ENCODE measurements around the gene KCNH5.

The KCNH5 gene

DNA sequence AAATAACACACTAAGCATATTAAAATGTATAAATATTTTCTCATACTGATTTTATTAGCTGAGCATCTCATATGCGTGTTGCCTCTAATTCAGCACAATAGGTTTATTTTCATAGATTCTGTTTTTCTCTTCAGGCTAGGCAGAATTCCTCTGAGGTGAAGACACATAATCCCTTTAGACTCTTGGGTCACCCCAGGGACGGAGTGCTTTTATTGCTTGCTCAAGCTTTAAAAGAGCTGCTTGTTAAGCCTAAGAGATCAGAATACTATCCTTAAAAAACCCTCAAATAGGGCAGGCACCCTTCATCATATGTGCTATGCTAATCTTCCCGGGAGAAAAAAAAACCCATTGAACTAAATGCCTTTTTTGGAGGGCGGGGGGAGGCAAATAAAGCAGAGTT, 390.1 kb downstream of the KCNH5 start:
- no peak overlapping the region for H3K4me3 ChIP-seq (replicated peaks in 1 of 2; ENCODE audit: low read depth in 2 of 2, low read length in 2 of 2)
- TF ChIP-seq, protein P1, sequence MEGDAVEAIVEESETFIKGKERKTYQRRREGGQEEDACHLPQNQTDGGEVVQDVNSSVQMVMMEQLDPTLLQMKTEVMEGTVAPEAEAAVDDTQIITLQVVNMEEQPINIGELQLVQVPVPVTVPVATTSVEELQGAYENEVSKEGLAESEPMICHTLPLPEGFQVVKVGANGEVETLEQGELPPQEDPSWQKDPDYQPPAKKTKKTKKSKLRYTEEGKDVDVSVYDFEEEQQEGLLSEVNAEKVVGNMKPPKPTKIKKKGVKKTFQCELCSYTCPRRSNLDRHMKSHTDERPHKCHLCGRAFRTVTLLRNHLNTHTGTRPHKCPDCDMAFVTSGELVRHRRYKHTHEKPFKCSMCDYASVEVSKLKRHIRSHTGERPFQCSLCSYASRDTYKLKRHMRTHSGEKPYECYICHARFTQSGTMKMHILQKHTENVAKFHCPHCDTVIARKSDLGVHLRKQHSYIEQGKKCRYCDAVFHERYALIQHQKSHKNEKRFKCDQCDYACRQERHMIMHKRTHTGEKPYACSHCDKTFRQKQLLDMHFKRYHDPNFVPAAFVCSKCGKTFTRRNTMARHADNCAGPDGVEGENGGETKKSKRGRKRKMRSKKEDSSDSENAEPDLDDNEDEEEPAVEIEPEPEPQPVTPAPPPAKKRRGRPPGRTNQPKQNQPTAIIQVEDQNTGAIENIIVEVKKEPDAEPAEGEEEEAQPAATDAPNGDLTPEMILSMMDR (IDR thresholded peaks at IDR 0.05; ENCODE audit: low read depth, low read length): no peak
- peak in 1 of 2 donors; percentile 22 for DNase-seq (ENCODE audit: low read depth in 2 of 2)

- TF ChIP-seq, protein P1 (IDR thresholded peaks at IDR 0.05; ENCODE audit: low read depth, low read length): no peak
- DNase-seq (ENCODE audit: low read depth in 2 of 2): peak; percentile 31 to 33
- no peak overlapping the region for H3K4me3 ChIP-seq (replicated peaks in 1 of 2; ENCODE audit: low read depth in 2 of 2, low read length in 2 of 2)
These were observed 390.6 kb downstream of the KCNH5 start for GRCh38 chr14:62654641-62655040.

Measured in cardiac fibroblast (primary cell).